ENCODE results near the gene MBOAT1. TPM values are rescaled to one million over a fixed set of nuclear protein-coding genes. Genes with fewer than 3 reads are reported as not detected.
"Not testable (repeated sequence)": the region's sequence is repeated elsewhere in the genome, so short reads cannot be mapped to it uniquely, and the experiment has no call there.

The MBOAT1 gene
- total RNA-seq, 1 donor from 2014 or later, result 16.3 TPM

DNA sequence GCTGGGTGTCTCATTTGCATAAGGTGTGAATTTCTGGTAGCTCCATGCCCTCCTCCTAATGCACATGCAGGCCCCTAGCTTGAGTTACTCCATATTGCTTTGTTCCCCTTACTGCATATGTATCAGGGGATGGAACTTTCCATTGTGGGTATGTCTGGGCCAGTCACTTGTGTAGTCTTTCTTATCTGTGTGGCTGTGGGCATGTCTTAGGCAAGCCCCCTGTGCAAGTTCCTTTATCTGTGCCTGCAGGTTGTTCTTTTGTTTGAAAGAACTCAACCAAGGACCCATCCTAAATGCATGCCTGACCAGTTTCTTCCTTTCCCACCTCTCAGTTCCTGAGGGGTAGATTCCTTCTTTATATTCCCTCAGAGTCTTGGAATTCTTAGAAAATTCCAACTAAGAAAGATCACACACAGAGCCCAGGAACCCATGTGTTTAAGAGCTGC lies 23.6 kb downstream of the MBOAT1 start:
- DNase-seq (ENCODE audit: low read depth) (peak; percentile 7), FAIRE-seq (no peak)
- Histone ChIP-seq H3K27me3 (ENCODE audit: control insufficient read depth, insufficient read depth, low read length) (no peaks in the 10 kb centered on the region), H3K36me3 (ENCODE audit: control insufficient read depth, insufficient read depth, low read length) (no peaks in the 10 kb centered on the region), H3K4me3 (ENCODE audit: low read depth, low read length) (no peak overlapping the region)
- TF ChIP-seq, protein P1, sequence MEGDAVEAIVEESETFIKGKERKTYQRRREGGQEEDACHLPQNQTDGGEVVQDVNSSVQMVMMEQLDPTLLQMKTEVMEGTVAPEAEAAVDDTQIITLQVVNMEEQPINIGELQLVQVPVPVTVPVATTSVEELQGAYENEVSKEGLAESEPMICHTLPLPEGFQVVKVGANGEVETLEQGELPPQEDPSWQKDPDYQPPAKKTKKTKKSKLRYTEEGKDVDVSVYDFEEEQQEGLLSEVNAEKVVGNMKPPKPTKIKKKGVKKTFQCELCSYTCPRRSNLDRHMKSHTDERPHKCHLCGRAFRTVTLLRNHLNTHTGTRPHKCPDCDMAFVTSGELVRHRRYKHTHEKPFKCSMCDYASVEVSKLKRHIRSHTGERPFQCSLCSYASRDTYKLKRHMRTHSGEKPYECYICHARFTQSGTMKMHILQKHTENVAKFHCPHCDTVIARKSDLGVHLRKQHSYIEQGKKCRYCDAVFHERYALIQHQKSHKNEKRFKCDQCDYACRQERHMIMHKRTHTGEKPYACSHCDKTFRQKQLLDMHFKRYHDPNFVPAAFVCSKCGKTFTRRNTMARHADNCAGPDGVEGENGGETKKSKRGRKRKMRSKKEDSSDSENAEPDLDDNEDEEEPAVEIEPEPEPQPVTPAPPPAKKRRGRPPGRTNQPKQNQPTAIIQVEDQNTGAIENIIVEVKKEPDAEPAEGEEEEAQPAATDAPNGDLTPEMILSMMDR (IDR thresholded peaks at IDR 0.05; ENCODE audit: insufficient read depth, low read length, severe bottlenecking), result no peak

DNA sequence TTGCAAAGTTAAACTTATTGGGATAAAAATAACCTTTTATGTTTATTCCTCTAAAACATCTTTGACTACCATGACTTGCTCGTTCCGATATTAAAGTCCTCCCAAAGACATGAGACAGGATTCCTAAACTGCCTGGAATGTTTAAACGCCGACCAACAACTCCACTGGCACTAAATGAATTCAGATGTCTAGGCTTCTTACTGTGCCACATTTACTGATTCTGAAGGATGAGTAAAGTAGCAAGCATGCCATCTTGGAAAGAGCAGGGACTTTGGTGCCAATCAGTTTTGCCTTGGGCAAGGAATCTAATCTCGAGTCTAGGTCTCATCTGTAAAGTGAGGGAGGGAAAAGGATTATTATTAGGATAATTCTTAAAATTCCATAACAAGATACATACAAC lies 25.3 kb downstream of the MBOAT1 start:
- DNase-seq (ENCODE audit: low read depth), result no peak
- TF ChIP-seq, protein P1 (IDR thresholded peaks at IDR 0.05; ENCODE audit: insufficient read depth, low read length, severe bottlenecking), result no peak
- FAIRE-seq, result no peak
- Histone ChIP-seq H3K4me3 (ENCODE audit: low read depth, low read length) (no peak overlapping the region), H3K36me3 (ENCODE audit: control insufficient read depth, insufficient read depth, low read length) (no peaks in the 10 kb centered on the region), H3K27me3 (ENCODE audit: control insufficient read depth, insufficient read depth, low read length) (no peaks in the 10 kb centered on the region)

DNA sequence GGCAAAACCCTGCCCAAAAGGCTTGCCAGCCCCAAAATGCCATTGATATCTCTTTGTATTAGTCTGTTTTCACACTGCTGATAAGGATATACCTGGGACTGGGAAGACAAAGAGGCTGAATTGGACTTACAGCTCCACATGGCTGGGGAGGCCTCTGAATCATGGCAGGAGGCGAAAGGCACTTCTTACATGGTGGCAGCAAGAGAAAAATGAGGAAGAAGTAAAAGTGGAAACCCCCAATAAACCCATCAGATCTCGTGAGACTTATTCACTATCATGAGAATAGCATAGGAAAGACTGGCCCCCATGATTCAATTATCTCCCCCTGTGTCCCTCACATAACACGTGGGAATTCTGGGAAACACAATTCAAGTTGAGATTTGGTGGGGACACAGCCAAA lies 28.6 kb downstream of the MBOAT1 start:
- no peaks in the 10 kb centered on the region for H3K27me3 ChIP-seq (ENCODE audit: control insufficient read depth, insufficient read depth, low read length)
- no peaks in the 10 kb centered on the region for H3K36me3 ChIP-seq (ENCODE audit: control insufficient read depth, insufficient read depth, low read length)
- DNase-seq (ENCODE audit: low read depth) (no peak), FAIRE-seq (no peak)
- TF ChIP-seq, protein P1 (IDR thresholded peaks at IDR 0.05; ENCODE audit: insufficient read depth, low read length, severe bottlenecking), result no peak
- H3K4me3 ChIP-seq (ENCODE audit: low read depth, low read length), result no peak overlapping the region

DNA sequence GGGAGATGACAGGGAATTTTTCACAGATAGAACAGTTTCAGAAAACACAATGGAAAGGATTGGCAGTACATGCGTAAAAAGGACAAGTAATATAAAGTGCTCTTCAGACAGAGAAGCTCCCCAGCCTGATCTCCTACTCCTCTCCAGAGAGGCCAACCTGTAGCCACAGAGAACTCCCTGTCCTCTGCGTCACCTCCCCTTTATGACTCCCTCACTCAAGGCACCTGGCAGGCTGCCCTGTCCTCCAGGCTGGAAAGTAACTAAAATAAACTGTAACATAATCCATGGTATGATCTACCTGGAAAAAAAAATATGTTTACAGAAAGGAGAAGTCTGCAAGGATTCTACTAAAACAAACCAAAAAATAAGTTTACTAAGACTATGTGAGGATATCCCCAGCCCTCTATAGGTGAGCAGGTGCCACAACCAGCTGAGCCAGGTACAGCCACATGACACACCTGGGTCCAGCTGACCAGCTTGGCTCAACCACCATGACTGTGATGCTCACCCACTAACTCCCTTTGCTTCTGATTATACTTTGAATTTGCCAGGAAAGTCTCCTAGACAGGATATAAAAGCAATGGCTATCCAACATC lies 29.2 kb downstream of the MBOAT1 start:
- peak; percentile 83 for DNase-seq (ENCODE audit: low read depth)
- TF ChIP-seq, protein P1 (IDR thresholded peaks at IDR 0.05; ENCODE audit: insufficient read depth, low read length, severe bottlenecking), result peak; percentile 14
- H3K36me3 ChIP-seq (ENCODE audit: control insufficient read depth, insufficient read depth, low read length), result no peaks in the 10 kb centered on the region
- H3K27me3 ChIP-seq (ENCODE audit: control insufficient read depth, insufficient read depth, low read length), result no peaks in the 10 kb centered on the region
- no peak overlapping the region for H3K4me3 ChIP-seq (ENCODE audit: low read depth, low read length)
- no peak for FAIRE-seq

DNA sequence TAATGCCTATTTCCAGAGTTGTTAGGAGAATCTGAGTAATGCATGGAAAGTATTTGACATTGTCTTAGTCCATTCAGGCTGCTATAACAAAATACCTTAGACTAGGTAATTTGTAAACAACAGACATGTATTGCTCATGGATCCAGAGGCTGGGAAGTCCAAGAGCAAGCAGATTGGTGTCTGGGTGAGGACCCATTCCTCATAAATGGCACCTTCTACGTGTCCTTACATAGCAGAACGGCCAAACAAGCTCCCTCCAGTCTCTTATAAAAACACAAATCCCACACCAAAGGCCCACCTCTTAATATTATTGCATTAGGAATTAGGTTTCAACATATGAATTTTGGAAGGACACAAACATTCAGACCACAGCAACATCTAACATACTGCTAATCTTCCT lies 30.2 kb downstream of the MBOAT1 start:
- H3K27me3 ChIP-seq (ENCODE audit: control insufficient read depth, insufficient read depth, low read length), result no peaks in the 10 kb centered on the region
- H3K4me3 ChIP-seq (ENCODE audit: low read depth, low read length), result no peak overlapping the region
- TF ChIP-seq, protein P1 (IDR thresholded peaks at IDR 0.05; ENCODE audit: insufficient read depth, low read length, severe bottlenecking), result no peak
- H3K36me3 ChIP-seq (ENCODE audit: control insufficient read depth, insufficient read depth, low read length), result no peaks in the 10 kb centered on the region
- no peak for DNase-seq (ENCODE audit: low read depth)
- no peak for FAIRE-seq

DNA sequence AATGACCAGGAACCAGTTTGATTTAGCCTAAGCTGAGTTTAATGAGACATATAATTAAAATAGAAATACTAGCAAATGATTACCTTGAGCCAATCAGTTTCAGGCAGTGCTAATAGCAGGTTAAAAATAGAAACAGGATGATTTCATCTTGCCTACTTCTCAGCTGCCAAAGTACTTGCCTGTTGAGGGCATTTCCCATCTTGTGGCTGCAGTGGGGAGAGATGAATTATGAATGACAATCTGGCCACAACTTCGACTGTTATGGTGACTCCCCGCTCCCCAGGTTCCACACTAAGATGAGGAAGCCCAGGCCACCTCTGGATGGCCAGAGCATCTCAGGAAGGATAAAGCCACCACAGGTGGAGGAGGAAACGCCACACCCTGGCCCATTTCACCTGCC lies 31.3 kb downstream of the MBOAT1 start:
- no peaks in the 10 kb centered on the region for H3K36me3 ChIP-seq (ENCODE audit: control insufficient read depth, insufficient read depth, low read length)
- TF ChIP-seq, protein P1 (IDR thresholded peaks at IDR 0.05; ENCODE audit: insufficient read depth, low read length, severe bottlenecking), result no peak
- FAIRE-seq (no peak), DNase-seq (ENCODE audit: low read depth) (peak; percentile 20)
- no peaks in the 10 kb centered on the region for H3K27me3 ChIP-seq (ENCODE audit: control insufficient read depth, insufficient read depth, low read length)
- H3K4me3 ChIP-seq (ENCODE audit: low read depth, low read length), result no peak overlapping the region

DNA sequence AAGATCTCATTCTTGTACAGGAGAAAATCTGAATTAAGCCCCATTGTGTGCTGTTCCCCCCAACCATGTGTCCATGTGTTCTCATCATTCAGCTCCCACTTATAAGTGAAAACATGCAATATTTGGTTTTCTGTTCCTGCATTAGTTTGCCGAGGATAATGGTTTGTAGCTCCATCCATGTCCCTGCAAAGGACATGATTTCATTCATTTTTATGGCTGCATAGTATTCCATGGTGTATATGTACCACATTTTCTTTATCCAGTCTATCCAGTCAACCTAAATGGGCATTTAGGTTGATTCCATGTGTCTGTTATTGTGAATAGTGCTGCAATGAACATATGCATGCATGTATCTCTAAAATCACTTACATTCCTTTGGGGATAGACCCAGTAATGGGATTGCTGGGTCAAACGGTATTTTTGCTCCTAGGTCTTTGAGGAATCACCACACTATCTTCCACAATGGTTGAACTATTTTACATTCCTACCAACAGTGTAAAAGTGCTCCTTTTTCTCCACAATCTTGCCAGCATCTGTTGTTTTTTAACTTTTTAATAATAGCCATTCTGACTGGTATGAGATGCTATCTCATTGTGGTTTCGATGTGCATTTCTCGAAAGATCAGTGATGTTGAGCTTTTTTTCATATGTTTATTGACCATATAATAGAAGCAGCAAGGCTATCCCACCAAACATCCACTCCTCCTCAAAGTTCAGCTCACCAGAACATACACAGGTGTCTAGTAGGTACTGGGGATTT lies 32.8 kb downstream of the MBOAT1 start:
- H3K36me3 ChIP-seq (ENCODE audit: control insufficient read depth, insufficient read depth, low read length); H3K27me3 ChIP-seq (ENCODE audit: control insufficient read depth, insufficient read depth, low read length); H3K4me3 ChIP-seq (ENCODE audit: low read depth, low read length); FAIRE-seq; DNase-seq (ENCODE audit: low read depth): not testable (repeated sequence)
